Right atrium auricular region (tissue), 2 donors: Measurements from ENCODE around the gene ALOX15B. TPM values are rescaled to one million over a fixed set of nuclear protein-coding genes. Genes with fewer than 3 reads are reported as not detected.
A peak's percentile ranks its signal among the peaks of the same experiment; 100 is the strongest.

Source experiments
- DNase-seq: peaks from one replicate; pipeline ENCODE4 v3.0.0-alpha.2; 2019; ENCODE audit warnings: low spot score
- H3K27ac ChIP-seq, 2 donors: fragments of 200-600 bp; sonication (generic); 1 replicate in 1 of 2; 2 replicates in 1 of 2; pipeline ENCODE4 v1.5.1; 2016 to 2019
- H3K27me3 ChIP-seq, 2 donors: fragments of 200-600 bp; sonication (generic); one replicate each; pipeline versions ENCODE4 v1.5.1 to v1.6.0; 2017 to 2019
- H3K36me3 ChIP-seq: fragments of 200-600 bp; sonication (generic); one replicate; pipeline ENCODE4 v1.5.1; 2016
- H3K4me1 ChIP-seq, 2 donors: fragments of 200-600 bp; sonication (generic); one replicate each; pipeline versions ENCODE4 v1.5.1 to v1.6.0; 2017 to 2019
- H3K4me3 ChIP-seq, 2 donors: fragments of 200-600 bp; sonication (generic); 1 replicate in 1 of 2; 2 replicates in 1 of 2; pipeline ENCODE4 v1.5.1; 2017 to 2019; ENCODE audit warnings: mild to moderate bottlenecking in 1 of 2, moderate library complexity in 1 of 2
- H3K9me3 ChIP-seq, 2 donors: fragments of 200-600 bp; sonication (generic); one replicate each; pipeline ENCODE4 v1.5.1; 2019
- CTCF ChIP-seq, 2 donors: fragments of 200-600 bp; sonication (generic); IDR thresholded peaks; one replicate each; pipeline ENCODE4 v1.5.1; 2019; ENCODE audit warnings: antibody characterized with exemption in 2 of 2
- total RNA-seq, 2 donors: library from RNA; depleted of rRNA; stranded (reverse); fragments of >200 nt; gene quantifications; one replicate each; pipeline ENCODE4 v1.1.0, GENCODE V29; 2016

ALOX15B gene
- total RNA-seq, 2 donors from 2014 or later: 1.2 to 1.8 TPM

DNA sequence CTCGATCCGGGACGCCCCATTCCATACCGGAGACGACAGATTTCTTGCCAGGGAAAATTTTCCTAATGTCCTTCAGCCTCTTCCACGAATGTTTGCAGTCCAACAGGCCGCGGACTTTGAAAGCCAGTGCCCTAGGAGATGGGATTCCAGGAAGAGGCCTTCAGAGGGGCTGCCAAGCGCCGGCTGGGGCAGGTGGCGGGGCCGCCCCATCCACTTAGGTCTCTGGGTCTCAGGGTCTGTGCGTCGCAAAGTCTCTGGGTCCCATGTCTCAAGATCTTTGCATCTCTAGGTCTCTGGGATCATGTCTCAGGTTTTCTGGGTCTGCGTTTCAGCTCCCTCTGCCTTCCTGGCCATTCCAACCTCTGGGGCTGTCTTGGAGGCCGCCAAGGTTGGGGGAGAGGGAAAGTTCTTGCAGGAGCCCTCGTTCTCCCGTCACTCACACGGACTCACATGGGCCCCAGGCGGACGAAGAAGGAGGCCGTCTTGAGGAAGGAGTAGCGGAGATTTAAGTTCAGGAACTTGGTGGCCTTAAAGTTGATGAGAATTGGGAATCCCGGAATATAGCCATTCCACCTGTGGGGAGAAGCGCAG, 41.4 kb downstream of the ALOX15B start:
- Histone ChIP-seq H3K27ac (no peak overlapping the region), H3K9me3 (no peaks in the 10 kb centered on the region), H3K27me3 (peaks cover 2 to 7% of the 10 kb centered on the region in 2 donors), H3K4me3 (peak overlapping the region in 1 of 2 donors; percentile 52), H3K36me3 (no peaks in the 10 kb centered on the region), H3K4me1 (peaks cover 0 to 13% of the 10 kb centered on the region in 2 donors)
- DNase-seq: no peak
- TF ChIP-seq CTCF (IDR thresholded peaks at IDR 0.05): peak in 1 of 2 donors; percentile 19

GRCh38 chr17:8080799-8081219, 42.0 kb downstream of the ALOX15B start:
- no peak overlapping the region for H3K4me3 ChIP-seq
- H3K36me3 ChIP-seq: no peaks in the 10 kb centered on the region
- H3K9me3 ChIP-seq: no peaks in the 10 kb centered on the region
- TF ChIP-seq CTCF (IDR thresholded peaks at IDR 0.05): no peak
- peaks cover 0 to 13% of the 10 kb centered on the region in 2 donors for H3K4me1 ChIP-seq
- DNase-seq: no peak
- no peak overlapping the region for H3K27ac ChIP-seq
- peaks cover 0 to 5% of the 10 kb centered on the region in 2 donors for H3K27me3 ChIP-seq

DNA sequence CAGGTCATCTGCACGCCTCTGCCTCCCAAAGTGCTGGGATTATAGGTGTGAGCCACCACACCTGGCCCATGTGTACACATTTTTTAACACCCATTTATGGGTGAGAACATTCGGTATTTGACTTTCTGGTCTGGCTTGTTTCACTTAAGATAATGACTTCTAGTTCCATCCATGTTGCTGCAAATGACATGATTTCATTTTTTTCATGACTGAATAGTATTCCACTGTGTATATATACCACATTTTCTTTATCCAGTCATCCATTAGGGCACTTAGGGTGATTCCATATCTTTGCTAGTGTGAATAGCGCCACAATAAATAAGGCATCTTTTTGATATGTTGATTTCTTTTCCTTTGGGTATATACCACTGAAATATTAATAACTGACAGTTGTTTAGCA, 43.0 kb downstream of the ALOX15B start:
- Histone ChIP-seq H3K9me3 (no peaks in the 10 kb centered on the region), H3K27me3 (peaks cover 0 to 5% of the 10 kb centered on the region in 2 donors), H3K4me1 (peaks cover 0 to 13% of the 10 kb centered on the region in 2 donors), H3K27ac (no peak overlapping the region), H3K36me3 (no peaks in the 10 kb centered on the region), H3K4me3 (no peak overlapping the region)
- no peak for TF ChIP-seq CTCF (IDR thresholded peaks at IDR 0.05)
- DNase-seq: no peak

DNA sequence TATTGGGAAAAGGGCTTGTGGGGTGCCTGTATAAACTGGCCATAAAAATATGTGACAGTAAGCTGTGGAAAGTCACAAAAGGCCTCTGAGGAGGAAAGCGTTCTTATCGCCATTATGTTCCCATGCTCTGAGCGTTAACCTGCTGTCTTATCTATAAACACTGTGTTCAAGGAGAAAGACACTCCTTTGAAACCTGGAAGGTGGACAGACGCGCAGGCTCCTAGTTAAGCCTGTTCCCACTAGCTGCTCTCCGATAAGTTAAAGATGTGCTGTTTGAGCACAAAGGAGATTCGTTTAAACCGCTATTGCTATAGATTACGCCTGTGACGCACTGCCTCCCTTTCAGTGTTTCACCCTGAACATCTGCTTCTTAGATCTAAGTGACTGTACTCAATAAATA, 43.4 kb downstream of the ALOX15B start:
- Histone ChIP-seq H3K4me3 (no peak overlapping the region), H3K27me3 (peaks cover 0 to 5% of the 10 kb centered on the region in 2 donors), H3K36me3 (no peaks in the 10 kb centered on the region), H3K27ac (no peak overlapping the region), H3K4me1 (peaks cover 0 to 13% of the 10 kb centered on the region in 2 donors), H3K9me3 (no peaks in the 10 kb centered on the region)
- no peak for TF ChIP-seq CTCF (IDR thresholded peaks at IDR 0.05)
- DNase-seq: no peak

GRCh38 chr17:8084250-8084649, 45.4 kb downstream of the ALOX15B start:
- Histone ChIP-seq H3K4me1 (peaks cover 0 to 11% of the 10 kb centered on the region in 2 donors), H3K27ac (no peak overlapping the region), H3K4me3 (no peak overlapping the region), H3K9me3 (no peaks in the 10 kb centered on the region), H3K36me3 (no peaks in the 10 kb centered on the region), H3K27me3 (peaks cover 0 to 2% of the 10 kb centered on the region in 2 donors)
- no peak for DNase-seq
- no peak for TF ChIP-seq CTCF (IDR thresholded peaks at IDR 0.05)
